ENCODE measurements around the gene BRI3. TPM values are rescaled to one million over a fixed set of nuclear protein-coding genes. Genes with fewer than 3 reads are reported as not detected.
A peak's percentile ranks its signal among the peaks of the same experiment; 100 is the strongest.

The BRI3 gene
- total RNA-seq, 1 donor from 2014 or later, result 112 TPM

- TF ChIP-seq, protein P1, sequence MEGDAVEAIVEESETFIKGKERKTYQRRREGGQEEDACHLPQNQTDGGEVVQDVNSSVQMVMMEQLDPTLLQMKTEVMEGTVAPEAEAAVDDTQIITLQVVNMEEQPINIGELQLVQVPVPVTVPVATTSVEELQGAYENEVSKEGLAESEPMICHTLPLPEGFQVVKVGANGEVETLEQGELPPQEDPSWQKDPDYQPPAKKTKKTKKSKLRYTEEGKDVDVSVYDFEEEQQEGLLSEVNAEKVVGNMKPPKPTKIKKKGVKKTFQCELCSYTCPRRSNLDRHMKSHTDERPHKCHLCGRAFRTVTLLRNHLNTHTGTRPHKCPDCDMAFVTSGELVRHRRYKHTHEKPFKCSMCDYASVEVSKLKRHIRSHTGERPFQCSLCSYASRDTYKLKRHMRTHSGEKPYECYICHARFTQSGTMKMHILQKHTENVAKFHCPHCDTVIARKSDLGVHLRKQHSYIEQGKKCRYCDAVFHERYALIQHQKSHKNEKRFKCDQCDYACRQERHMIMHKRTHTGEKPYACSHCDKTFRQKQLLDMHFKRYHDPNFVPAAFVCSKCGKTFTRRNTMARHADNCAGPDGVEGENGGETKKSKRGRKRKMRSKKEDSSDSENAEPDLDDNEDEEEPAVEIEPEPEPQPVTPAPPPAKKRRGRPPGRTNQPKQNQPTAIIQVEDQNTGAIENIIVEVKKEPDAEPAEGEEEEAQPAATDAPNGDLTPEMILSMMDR (conservative IDR thresholded peaks at IDR 0.05), result no peak
- peak overlapping the region; percentile 47 for H3K4me3 Mint-ChIP-seq
- H3K9me3 Mint-ChIP-seq, result no peaks in the 10 kb centered on the region
- no peak overlapping the region for H3K27ac Mint-ChIP-seq (ENCODE audit: unreplicated experiment)
- H3K36me3 Mint-ChIP-seq (ENCODE audit: low read depth), result no peaks in the 10 kb centered on the region
- DNase-seq (ENCODE audit: low read depth, low spot score), result no peak
- peaks cover 28% of the 10 kb centered on the region for H3K4me1 Mint-ChIP-seq
- no peaks in the 10 kb centered on the region for H3K27me3 Mint-ChIP-seq (ENCODE audit: low read depth)
These were observed 33.3 kb upstream of the BRI3 start for GRCh38 chr7:98248156-98248555.

DNA sequence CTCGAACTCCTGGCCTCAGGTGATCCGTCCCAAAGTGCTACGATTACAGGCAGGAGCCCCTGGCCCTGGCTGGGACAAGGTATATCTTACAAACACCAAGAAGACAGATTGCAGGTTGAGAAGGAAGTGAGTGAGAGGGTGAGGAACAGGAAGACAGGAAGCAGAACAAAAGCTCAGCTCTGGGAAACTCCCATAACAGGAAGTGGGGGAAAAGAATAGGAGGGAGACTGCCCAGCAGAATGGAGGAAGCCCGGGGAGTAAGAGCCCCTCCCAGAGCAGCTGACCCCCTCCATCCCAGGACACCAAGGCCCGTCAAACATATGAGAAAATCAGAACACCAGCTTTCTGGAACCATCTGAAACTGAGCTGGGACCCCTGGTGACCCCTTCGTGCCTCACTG is 32.4 kb upstream of the BRI3 start:
- no peaks in the 10 kb centered on the region for H3K36me3 Mint-ChIP-seq (ENCODE audit: low read depth)
- H3K27ac Mint-ChIP-seq (ENCODE audit: unreplicated experiment), result no peak overlapping the region
- TF ChIP-seq, protein P1 (conservative IDR thresholded peaks at IDR 0.05), result no peak
- H3K27me3 Mint-ChIP-seq (ENCODE audit: low read depth), result no peaks in the 10 kb centered on the region
- no peaks in the 10 kb centered on the region for H3K9me3 Mint-ChIP-seq
- H3K4me3 Mint-ChIP-seq, result peak overlapping the region; percentile 44
- DNase-seq (ENCODE audit: low read depth, low spot score), result no peak
- peaks cover 29% of the 10 kb centered on the region for H3K4me1 Mint-ChIP-seq

DNA sequence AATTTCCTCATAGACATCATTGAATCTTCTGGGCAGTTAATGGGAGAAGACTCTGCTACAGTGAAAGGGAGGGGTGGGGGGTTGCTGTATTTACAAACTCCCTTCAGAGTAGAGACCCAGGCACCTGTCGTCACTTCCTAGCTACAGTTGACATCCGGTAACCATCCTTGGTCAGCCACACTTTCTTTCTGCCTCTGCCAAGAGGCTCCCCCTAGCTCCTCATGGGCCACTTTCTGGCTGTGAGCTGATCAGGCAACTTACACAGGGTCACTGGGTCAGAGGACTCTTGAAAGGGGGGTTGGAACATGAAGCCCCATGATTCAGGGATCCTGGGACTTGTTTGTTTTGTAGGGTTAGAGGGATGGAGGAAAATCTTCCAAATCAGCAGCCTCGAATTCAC is 30.7 kb upstream of the BRI3 start:
- Mint-ChIP-seq H3K9me3 (no peaks in the 10 kb centered on the region), H3K27ac (ENCODE audit: unreplicated experiment) (no peak overlapping the region), H3K4me3 (peak overlapping the region; percentile 94), H3K36me3 (ENCODE audit: low read depth) (no peaks in the 10 kb centered on the region), H3K27me3 (ENCODE audit: low read depth) (no peaks in the 10 kb centered on the region), H3K4me1 (peaks cover 36% of the 10 kb centered on the region)
- TF ChIP-seq, protein P1 (conservative IDR thresholded peaks at IDR 0.05), result no peak
- no peak for DNase-seq (ENCODE audit: low read depth, low spot score)

DNA sequence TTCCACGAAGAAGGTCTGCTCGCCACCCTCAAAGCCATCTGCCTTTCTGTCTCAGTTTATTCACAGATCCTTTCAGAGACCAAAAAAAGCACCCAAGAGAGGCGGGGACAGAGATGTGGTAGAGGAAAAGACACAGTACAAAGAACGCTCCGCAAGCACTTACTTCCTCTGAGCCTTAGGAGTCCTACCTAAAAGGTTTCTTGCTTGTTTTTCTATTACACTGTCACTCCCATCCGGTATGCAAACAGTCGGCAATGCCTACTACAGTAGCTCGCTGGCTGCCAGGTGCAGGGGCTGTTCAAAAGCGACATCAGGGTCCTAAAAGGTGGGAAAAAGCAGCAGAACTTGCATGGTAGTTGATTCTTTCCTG is 30.3 kb upstream of the BRI3 start:
- H3K9me3 Mint-ChIP-seq, result no peaks in the 10 kb centered on the region
- H3K27me3 Mint-ChIP-seq (ENCODE audit: low read depth), result no peaks in the 10 kb centered on the region
- H3K36me3 Mint-ChIP-seq (ENCODE audit: low read depth), result no peaks in the 10 kb centered on the region
- H3K27ac Mint-ChIP-seq (ENCODE audit: unreplicated experiment), result no peak overlapping the region
- TF ChIP-seq, protein P1 (conservative IDR thresholded peaks at IDR 0.05), result no peak
- no peak for DNase-seq (ENCODE audit: low read depth, low spot score)
- H3K4me3 Mint-ChIP-seq, result peak overlapping the region; percentile 94
- H3K4me1 Mint-ChIP-seq, result peaks cover 36% of the 10 kb centered on the region

DNA sequence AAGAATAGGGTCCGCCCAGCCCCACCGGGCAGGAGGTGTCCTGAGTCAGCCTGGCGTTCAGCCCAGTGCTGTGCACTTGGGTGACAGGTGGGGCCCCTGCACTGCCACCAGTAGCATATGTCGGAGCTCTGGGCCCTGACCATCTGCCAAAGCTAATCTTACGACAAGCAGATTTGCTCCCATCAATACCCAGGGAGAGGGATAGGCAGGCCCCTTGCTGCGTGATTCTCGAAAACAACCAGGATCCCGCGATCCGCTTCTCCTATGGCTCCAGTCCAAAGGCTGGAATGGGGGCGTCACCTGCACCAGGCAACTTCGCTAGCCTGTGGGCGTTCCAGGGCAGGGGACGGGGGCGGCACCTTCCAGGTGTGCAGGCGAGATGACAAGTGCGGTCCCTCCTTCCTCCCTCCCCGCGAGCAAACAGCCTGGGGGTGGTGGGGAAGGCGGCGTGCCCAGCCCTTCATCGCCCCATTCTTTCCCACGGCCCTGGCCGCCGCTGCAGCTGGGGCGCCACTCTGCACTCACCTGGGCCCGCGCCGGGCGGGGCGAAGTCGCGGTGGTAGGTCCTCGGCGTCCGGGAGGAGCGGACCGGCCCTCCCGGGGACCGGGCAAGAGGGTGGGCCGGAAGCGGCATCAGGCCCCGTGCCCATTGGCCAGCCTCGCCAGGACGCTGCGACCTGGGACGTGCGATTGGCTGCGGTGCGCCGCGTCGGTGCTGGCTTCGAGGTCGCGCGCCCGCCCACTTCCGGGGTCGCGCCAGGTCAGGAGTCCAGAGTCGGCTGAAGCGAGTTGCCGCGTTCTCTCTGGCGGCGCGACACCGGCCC is 29.7 kb upstream of the BRI3 start, which contains the start of gene TECPR1:
TECPR1 (minus strand) TSS at position 632 of the 824 bp plus-strand sequence. CDS start 6,086 bp downstream, outside the sequence.
- H3K4me3 Mint-ChIP-seq, result peak within 1 kb of the TSS; percentile 94
- H3K4me1 Mint-ChIP-seq, result peaks cover 36% of the 10 kb centered on the region
- TF ChIP-seq, protein P1 (conservative IDR thresholded peaks at IDR 0.05), result no peak
- H3K36me3 Mint-ChIP-seq (ENCODE audit: low read depth), result peaks cover 2% of the 10 kb centered on the region
- no peaks in the 10 kb centered on the region for H3K9me3 Mint-ChIP-seq
- peak; percentile 85 for DNase-seq (ENCODE audit: low read depth, low spot score)
- H3K27ac Mint-ChIP-seq (ENCODE audit: unreplicated experiment), result peak within 1 kb of the TSS; percentile 71
- H3K27me3 Mint-ChIP-seq (ENCODE audit: low read depth), result no peaks in the 10 kb centered on the region
